WTC11 (cell line): Measurements from ENCODE around the gene LRRIQ4. TPM values are rescaled to one million over a fixed set of nuclear protein-coding genes. Genes with fewer than 3 reads are reported as not detected.

Experiments used
- ATAC-seq: fragments of 200-7000 bp; cut with Tn5 transposase; 2 replicates; pipeline ENCODE4 v1.10.0; 2021; ENCODE audit warnings: mild to moderate bottlenecking, moderate library complexity
- CTCF ChIA-PET: fragments of 300-600 bp; sonication (Branson Sonifier 250); formaldehyde crosslinking; loops from one replicate; lab custom pipeline; 2021; ENCODE audit warnings: antibody characterized with exemption; lab: Charles Lee
- POLR2A ChIA-PET: fragments of 350-600 bp; sonication (Branson Sonifier 250); formaldehyde crosslinking; loops from one replicate; lab custom pipeline; 2021; ENCODE audit warnings: antibody characterized with exemption; lab: Charles Lee
- DNase-seq: peaks from one replicate; pipeline ENCODE4 v3.0.0; 2021; ENCODE audit warnings: low spot score
- H3K27ac Mint-ChIP-seq: 2 replicates; pipeline ENCODE4 v1.8.0; 2021; ENCODE audit warnings: mixed read lengths
- H3K27me3 Mint-ChIP-seq: 2 replicates; pipeline ENCODE4 v1.8.0; 2021; ENCODE audit warnings: low read depth, mild to moderate bottlenecking, moderate library complexity, mixed read lengths
- H3K36me3 Mint-ChIP-seq: 2 replicates; pipeline ENCODE4 v1.8.0; 2021; ENCODE audit warnings: mixed read lengths
- H3K4me1 Mint-ChIP-seq: 2 replicates; pipeline ENCODE4 v1.8.0; 2022; ENCODE audit warnings: mixed read lengths
- H3K4me3 Mint-ChIP-seq: 2 replicates; pipeline ENCODE4 v1.8.0; 2021; ENCODE audit warnings: mild to moderate bottlenecking, moderate library complexity, mixed read lengths
- H3K9me3 Mint-ChIP-seq: 2 replicates; pipeline ENCODE4 v1.8.0; 2021; ENCODE audit warnings: mixed read lengths
- ATF1 ChIP-seq: sonication (generic); formaldehyde crosslinking; IDR thresholded peaks from 2 replicates; pipeline ENCODE4 v1.8.1; 2023; ENCODE audit warnings: mild to moderate bottlenecking, moderate library complexity, missing genetic modification reagents
- CBFB ChIP-seq: sonication (generic); formaldehyde crosslinking; IDR thresholded peaks from 2 replicates; pipeline ENCODE4 v1.8.1; 2022; ENCODE audit warnings: mild to moderate bottlenecking, low read depth, missing genetic modification reagents
- FOXJ3 ChIP-seq: sonication (generic); formaldehyde crosslinking; IDR thresholded peaks from 2 replicates; pipeline ENCODE4 v1.9.0; 2021; ENCODE audit warnings: missing genetic modification reagents, mild to moderate bottlenecking, borderline replicate concordance
- FOXK1 ChIP-seq: sonication (generic); formaldehyde crosslinking; IDR thresholded peaks from 2 replicates; pipeline ENCODE4 v1.8.0; 2022; ENCODE audit warnings: mild to moderate bottlenecking, moderate library complexity, missing genetic modification reagents
- FOXP1 ChIP-seq: sonication (generic); formaldehyde crosslinking; IDR thresholded peaks from 2 replicates; pipeline ENCODE4 v1.8.0; 2022; ENCODE audit warnings: missing genetic modification reagents, mild to moderate bottlenecking, moderate library complexity, borderline replicate concordance
- GABPB1 ChIP-seq: sonication (generic); formaldehyde crosslinking; IDR thresholded peaks from 2 replicates; pipeline ENCODE4 v1.8.1; 2023; ENCODE audit warnings: mild to moderate bottlenecking, missing genetic modification reagents
- GRHL2 ChIP-seq: fragments of 250-450 bp; sonication (Bioruptor Pico); IDR thresholded peaks from 2 replicates; pipeline ENCODE4 v1.8.0; 2022; ENCODE audit warnings: mild to moderate bottlenecking, moderate library complexity; ENCODE audit not compliant: insufficient replicate concordance, severe bottlenecking
- KAT7 ChIP-seq: sonication (generic); formaldehyde crosslinking; IDR thresholded peaks from 2 replicates; pipeline ENCODE4 v1.8.1; 2023; ENCODE audit warnings: missing genetic modification reagents, mild to moderate bottlenecking, borderline replicate concordance
- MYBL2 ChIP-seq: sonication (generic); formaldehyde crosslinking; IDR thresholded peaks from 2 replicates; pipeline ENCODE4 v1.8.1; 2023; ENCODE audit warnings: mild to moderate bottlenecking, moderate library complexity, missing genetic modification reagents
- NFE2L1 ChIP-seq: sonication (generic); formaldehyde crosslinking; IDR thresholded peaks from 2 replicates; pipeline ENCODE4 v1.8.1; 2023; ENCODE audit warnings: missing genetic modification reagents
- NR2C2 ChIP-seq: sonication (generic); formaldehyde crosslinking; IDR thresholded peaks from 2 replicates; pipeline ENCODE4 v1.8.0; 2022; ENCODE audit warnings: mild to moderate bottlenecking, missing genetic modification reagents
- NR3C1 ChIP-seq: sonication (generic); formaldehyde crosslinking; conservative IDR thresholded peaks from 2 replicates; pipeline ENCODE4 v1.8.1; 2023; ENCODE audit warnings: low read depth, mild to moderate bottlenecking, missing genetic modification reagents
- SMAD3 ChIP-seq: sonication (generic); formaldehyde crosslinking; IDR thresholded peaks from 2 replicates; pipeline ENCODE4 v1.8.0; 2022; ENCODE audit warnings: missing genetic modification reagents, mild to moderate bottlenecking, borderline replicate concordance
- SP1 ChIP-seq: sonication (generic); formaldehyde crosslinking; conservative IDR thresholded peaks from 2 replicates; pipeline ENCODE4 v1.8.1; 2022; ENCODE audit warnings: missing genetic modification reagents
- TEAD1 ChIP-seq: sonication (generic); formaldehyde crosslinking; IDR thresholded peaks from 2 replicates; pipeline ENCODE4 v1.8.0; 2022; ENCODE audit warnings: mild to moderate bottlenecking, missing genetic modification reagents
- ZNF121 ChIP-seq: sonication (generic); formaldehyde crosslinking; IDR thresholded peaks from 2 replicates; pipeline ENCODE4 v1.8.0; 2023; ENCODE audit warnings: missing genetic modification reagents
- ZNF219 ChIP-seq: sonication (generic); formaldehyde crosslinking; IDR thresholded peaks from 2 replicates; pipeline ENCODE4 v1.8.0; 2023; ENCODE audit warnings: missing genetic modification reagents, mild to moderate bottlenecking, borderline replicate concordance
- ZNF423 ChIP-seq: fragments of 250-450 bp; sonication (Bioruptor Pico); IDR thresholded peaks from 2 replicates; pipeline ENCODE4 v2.1.2; 2022; ENCODE audit warnings: mild to moderate bottlenecking, moderate library complexity
- total RNA-seq: library from RNA; stranded (reverse); gene quantifications from 3 replicates; pipeline ENCODE4 v1.2.3, GENCODE V29; 2021
- TF ChIP-seq, protein P1 (sequence below): sonication (generic); formaldehyde crosslinking; IDR thresholded peaks from 2 replicates; pipeline ENCODE4 v1.8.1; 2022; ENCODE audit warnings: missing genetic modification reagents, borderline replicate concordance
- TF ChIP-seq, protein P2 (sequence below): sonication (generic); formaldehyde crosslinking; IDR thresholded peaks from 2 replicates; pipeline ENCODE4 v1.8.0; 2022; ENCODE audit warnings: mild to moderate bottlenecking, missing genetic modification reagents
- TF ChIP-seq, protein P3 (sequence below): sonication (generic); formaldehyde crosslinking; IDR thresholded peaks from 2 replicates; pipeline ENCODE4 v1.8.1; 2022; ENCODE audit warnings: low read depth, missing genetic modification reagents, borderline replicate concordance
- TF ChIP-seq, protein P4 (sequence below): sonication (generic); formaldehyde crosslinking; IDR thresholded peaks from 2 replicates; pipeline ENCODE4 v1.8.1; 2023; ENCODE audit warnings: mild to moderate bottlenecking, missing genetic modification reagents
- TF ChIP-seq, protein P5 (sequence below): sonication (generic); formaldehyde crosslinking; conservative IDR thresholded peaks from 2 replicates; pipeline ENCODE4 v1.8.1; 2023; ENCODE audit warnings: mild to moderate bottlenecking, low read depth, missing genetic modification reagents, moderate library complexity
- TF ChIP-seq, protein P6 (sequence below): sonication (generic); formaldehyde crosslinking; IDR thresholded peaks from 2 replicates; pipeline ENCODE4 v1.8.0; 2023; ENCODE audit warnings: missing genetic modification reagents
- TF ChIP-seq, protein P7 (sequence below): sonication (generic); formaldehyde crosslinking; IDR thresholded peaks from 2 replicates; pipeline ENCODE4 v1.8.0; 2022; ENCODE audit warnings: mild to moderate bottlenecking, missing genetic modification reagents

Gene LRRIQ4
- total RNA-seq, 1 experiment from 2014 or later: 0.09 TPM

DNA sequence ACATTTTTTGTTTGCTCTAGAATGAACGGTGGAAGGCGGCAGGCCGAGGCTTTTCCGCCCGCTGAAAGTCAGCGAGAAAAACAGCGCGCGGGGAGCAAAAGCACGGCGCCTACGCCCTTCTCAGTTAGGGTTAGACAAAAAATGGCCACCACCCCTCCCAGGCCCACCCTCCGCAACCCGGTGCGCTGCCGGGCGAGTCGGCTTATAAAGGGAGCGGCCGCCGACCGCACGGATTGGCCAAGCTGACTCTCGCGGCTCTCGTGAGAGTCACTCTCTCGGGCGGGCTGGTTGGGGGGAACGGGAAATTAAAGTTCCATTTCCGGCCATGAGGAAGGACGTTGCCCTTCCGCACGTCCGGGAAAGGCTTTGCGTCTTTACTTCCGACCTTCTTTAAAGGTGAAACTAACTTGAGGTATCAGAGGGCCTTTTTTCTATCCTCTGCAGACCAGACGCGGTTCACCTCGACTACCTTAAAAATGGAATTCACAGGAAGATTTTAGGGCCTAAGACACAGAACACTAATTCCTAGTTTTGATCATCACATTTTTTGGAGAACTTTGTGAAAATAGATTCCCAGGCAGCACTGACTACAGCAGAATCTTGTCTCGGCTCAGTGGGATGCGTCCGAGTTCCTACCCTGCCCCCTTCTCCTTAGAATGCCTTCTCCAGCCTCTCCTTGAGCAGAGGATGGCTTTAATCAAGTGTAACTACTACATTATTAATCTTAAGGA is 47.6 kb upstream of the LRRIQ4 start, which contains the start of gene TERC (continued):
- TF ChIP-seq NR2C2 (CRISPR knock-in tag) (no peak), ATF1 (CRISPR knock-in tag) (no peak), KAT7 (no peak), FOXJ3 (CRISPR knock-in tag) (no peak)
- TF ChIP-seq, protein P1, sequence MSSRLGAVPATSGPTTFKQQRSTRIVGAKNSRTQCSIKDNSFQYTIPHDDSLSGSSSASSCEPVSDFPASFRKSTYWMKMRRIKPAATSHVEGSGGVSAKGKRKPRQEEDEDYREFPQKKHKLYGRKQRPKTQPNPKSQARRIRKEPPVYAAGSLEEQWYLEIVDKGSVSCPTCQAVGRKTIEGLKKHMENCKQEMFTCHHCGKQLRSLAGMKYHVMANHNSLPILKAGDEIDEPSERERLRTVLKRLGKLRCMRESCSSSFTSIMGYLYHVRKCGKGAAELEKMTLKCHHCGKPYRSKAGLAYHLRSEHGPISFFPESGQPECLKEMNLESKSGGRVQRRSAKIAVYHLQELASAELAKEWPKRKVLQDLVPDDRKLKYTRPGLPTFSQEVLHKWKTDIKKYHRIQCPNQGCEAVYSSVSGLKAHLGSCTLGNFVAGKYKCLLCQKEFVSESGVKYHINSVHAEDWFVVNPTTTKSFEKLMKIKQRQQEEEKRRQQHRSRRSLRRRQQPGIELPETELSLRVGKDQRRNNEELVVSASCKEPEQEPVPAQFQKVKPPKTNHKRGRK (CRISPR knock-in tag): no peak

DNA sequence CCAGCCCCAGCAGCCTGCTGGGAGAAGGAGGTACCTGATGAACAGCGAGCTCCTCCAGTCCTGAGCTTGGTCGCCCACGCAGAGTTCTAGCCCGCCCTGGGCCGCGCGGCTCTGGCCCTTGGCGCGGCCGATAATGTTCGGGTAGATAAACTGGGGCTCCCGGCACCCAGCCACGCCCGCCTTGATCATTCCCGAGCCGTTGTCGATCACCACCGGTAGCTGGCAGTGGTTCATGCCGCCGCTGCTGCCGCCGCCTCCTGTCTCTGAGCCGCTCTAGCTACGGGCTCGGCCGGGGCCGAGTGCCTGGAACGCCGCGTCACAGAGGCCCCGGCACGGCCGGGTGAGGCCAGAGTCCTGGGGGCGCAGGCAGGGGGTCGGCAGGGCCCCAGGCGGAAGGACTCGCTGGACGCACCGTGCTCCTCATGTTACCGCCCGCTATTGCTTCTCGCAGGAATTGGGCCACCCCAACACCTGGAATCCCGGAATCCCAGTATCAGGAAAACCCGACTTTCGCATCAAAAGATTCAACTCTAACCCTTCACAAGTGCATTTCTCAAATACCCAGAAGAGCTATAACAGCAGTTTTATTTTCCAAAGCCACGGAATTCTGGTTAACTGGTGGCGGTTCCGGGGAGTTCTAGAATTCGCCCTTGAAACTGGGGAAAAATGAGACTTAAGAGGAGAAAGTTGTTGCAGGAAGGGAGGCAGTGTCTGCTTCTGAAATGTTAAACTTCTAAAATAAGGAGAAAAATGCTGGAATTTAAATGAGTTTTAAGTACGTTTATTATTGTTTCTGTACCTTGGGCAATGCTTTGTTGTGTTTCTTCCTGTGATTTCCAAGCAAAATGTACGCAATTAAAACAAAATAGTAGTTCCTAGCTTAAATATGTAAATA is 43.1 kb upstream of the LRRIQ4 start, which contains the start of gene ACTRT3:
Gene ACTRT3 (minus strand): TSS at position 275 of the 895 bp plus-strand sequence. CDS start 41 bp downstream, at position 234.
- Mint-ChIP-seq H3K4me3 (peak within 1 kb of the TSS; percentile 92), H3K27ac (peak within 1 kb of the TSS; percentile 96), H3K27me3 (no peaks in the 10 kb centered on the region; the same call in 1 of the 2 replicates), H3K9me3 (no peaks in the 10 kb centered on the region), H3K36me3 (peaks cover 5% of the 10 kb centered on the region; the same call in 1 of the 2 replicates), H3K4me1 (peaks cover 20% of the 10 kb centered on the region)
- ChIA-PET POLR2A (interaction anchor here (0.7 kb wide), 1 partner anchor 43 kb away, joined by 3 read pairs; the partner anchor contains the start of genes LRRC34 and LRRIQ4), CTCF (interaction anchor here (0.6 to 1.5 kb wide), 5 partner anchors 101 to 644 kb away, joined by 3 to 6 read pairs (median 3); no protein-coding TSS in a partner anchor)
- DNase-seq (peak; percentile 81), ATAC-seq (peak; percentile 42)
- TF ChIP-seq FOXK1 (CRISPR knock-in tag): 0 out of 2 replicates have a peak, but pooled peaks have one; percentile 34
- TF ChIP-seq, protein P2, sequence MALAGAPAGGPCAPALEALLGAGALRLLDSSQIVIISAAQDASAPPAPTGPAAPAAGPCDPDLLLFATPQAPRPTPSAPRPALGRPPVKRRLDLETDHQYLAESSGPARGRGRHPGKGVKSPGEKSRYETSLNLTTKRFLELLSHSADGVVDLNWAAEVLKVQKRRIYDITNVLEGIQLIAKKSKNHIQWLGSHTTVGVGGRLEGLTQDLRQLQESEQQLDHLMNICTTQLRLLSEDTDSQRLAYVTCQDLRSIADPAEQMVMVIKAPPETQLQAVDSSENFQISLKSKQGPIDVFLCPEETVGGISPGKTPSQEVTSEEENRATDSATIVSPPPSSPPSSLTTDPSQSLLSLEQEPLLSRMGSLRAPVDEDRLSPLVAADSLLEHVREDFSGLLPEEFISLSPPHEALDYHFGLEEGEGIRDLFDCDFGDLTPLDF: 0 out of 2 replicates have a peak, but pooled peaks have one; percentile 19
- TF ChIP-seq, protein P3, sequence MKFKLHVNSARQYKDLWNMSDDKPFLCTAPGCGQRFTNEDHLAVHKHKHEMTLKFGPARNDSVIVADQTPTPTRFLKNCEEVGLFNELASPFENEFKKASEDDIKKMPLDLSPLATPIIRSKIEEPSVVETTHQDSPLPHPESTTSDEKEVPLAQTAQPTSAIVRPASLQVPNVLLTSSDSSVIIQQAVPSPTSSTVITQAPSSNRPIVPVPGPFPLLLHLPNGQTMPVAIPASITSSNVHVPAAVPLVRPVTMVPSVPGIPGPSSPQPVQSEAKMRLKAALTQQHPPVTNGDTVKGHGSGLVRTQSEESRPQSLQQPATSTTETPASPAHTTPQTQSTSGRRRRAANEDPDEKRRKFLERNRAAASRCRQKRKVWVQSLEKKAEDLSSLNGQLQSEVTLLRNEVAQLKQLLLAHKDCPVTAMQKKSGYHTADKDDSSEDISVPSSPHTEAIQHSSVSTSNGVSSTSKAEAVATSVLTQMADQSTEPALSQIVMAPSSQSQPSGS (CRISPR knock-in tag): no peak
- TF ChIP-seq GRHL2: no peak
- 0 out of 2 replicates have a peak, but pooled peaks have one; percentile 15 for TF ChIP-seq SP1 (CRISPR knock-in tag)
- TF ChIP-seq CBFB (CRISPR knock-in tag): no peak
- TF ChIP-seq, protein P4, sequence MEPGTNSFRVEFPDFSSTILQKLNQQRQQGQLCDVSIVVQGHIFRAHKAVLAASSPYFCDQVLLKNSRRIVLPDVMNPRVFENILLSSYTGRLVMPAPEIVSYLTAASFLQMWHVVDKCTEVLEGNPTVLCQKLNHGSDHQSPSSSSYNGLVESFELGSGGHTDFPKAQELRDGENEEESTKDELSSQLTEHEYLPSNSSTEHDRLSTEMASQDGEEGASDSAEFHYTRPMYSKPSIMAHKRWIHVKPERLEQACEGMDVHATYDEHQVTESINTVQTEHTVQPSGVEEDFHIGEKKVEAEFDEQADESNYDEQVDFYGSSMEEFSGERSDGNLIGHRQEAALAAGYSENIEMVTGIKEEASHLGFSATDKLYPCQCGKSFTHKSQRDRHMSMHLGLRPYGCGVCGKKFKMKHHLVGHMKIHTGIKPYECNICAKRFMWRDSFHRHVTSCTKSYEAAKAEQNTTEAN: no peak
- peak; percentile 72 for TF ChIP-seq ZNF423 (CRISPR knock-in tag)
- no peak; the same call in 1 of the 2 replicates for TF ChIP-seq MYBL2 (CRISPR knock-in tag)
- no peak for TF ChIP-seq GABPB1 (CRISPR knock-in tag)
- no peak for TF ChIP-seq NFE2L1
- TF ChIP-seq, protein P5, sequence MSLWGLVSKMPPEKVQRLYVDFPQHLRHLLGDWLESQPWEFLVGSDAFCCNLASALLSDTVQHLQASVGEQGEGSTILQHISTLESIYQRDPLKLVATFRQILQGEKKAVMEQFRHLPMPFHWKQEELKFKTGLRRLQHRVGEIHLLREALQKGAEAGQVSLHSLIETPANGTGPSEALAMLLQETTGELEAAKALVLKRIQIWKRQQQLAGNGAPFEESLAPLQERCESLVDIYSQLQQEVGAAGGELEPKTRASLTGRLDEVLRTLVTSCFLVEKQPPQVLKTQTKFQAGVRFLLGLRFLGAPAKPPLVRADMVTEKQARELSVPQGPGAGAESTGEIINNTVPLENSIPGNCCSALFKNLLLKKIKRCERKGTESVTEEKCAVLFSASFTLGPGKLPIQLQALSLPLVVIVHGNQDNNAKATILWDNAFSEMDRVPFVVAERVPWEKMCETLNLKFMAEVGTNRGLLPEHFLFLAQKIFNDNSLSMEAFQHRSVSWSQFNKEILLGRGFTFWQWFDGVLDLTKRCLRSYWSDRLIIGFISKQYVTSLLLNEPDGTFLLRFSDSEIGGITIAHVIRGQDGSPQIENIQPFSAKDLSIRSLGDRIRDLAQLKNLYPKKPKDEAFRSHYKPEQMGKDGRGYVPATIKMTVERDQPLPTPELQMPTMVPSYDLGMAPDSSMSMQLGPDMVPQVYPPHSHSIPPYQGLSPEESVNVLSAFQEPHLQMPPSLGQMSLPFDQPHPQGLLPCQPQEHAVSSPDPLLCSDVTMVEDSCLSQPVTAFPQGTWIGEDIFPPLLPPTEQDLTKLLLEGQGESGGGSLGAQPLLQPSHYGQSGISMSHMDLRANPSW (CRISPR knock-in tag): no peak
- TF ChIP-seq, protein P6, sequence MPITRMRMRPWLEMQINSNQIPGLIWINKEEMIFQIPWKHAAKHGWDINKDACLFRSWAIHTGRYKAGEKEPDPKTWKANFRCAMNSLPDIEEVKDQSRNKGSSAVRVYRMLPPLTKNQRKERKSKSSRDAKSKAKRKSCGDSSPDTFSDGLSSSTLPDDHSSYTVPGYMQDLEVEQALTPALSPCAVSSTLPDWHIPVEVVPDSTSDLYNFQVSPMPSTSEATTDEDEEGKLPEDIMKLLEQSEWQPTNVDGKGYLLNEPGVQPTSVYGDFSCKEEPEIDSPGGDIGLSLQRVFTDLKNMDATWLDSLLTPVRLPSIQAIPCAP: no peak
- TF ChIP-seq SMAD3 (CRISPR knock-in tag): 0 out of 2 replicates have a peak, but pooled peaks have one; percentile 62
- TF ChIP-seq ZNF219 (CRISPR knock-in tag): no peak
- no peak for TF ChIP-seq NR3C1 (CRISPR knock-in tag)
- TF ChIP-seq, protein P7, sequence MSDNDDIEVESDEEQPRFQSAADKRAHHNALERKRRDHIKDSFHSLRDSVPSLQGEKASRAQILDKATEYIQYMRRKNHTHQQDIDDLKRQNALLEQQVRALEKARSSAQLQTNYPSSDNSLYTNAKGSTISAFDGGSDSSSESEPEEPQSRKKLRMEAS: peak; percentile 40; the same call in 1 of the 2 replicates
- no peak for TF ChIP-seq TEAD1 (CRISPR knock-in tag)
- no peak; the same call in 1 of the 2 replicates for TF ChIP-seq FOXP1
- TF ChIP-seq ZNF121 (CRISPR knock-in tag): no peak
